K562 (cell line): Measurements from ENCODE around the gene ABCF3. TPM values are rescaled to one million over a fixed set of nuclear protein-coding genes. Genes with fewer than 3 reads are reported as not detected.

ENCODE experiments used
- ATAC-seq: fragments of 200-7000 bp; cut with Tn5 transposase; 3 replicates; pipeline ENCODE4 v1.9.1; 2020; ENCODE audit warnings: moderate library complexity
- BruUV-seq: library from RNA; stranded (reverse); fragments of 400-500 nt; replicated peaks from 2 replicates; lab custom pipeline; 2021; lab: Mats Ljungman, UMichigan
- CTCF ChIA-PET: fragments of 300-600 bp; formaldehyde crosslinking; extraction: SDS; loops from one replicate; lab custom pipeline; 2021; ENCODE audit warnings: low intra/inter-chr PET ratio; lab: Yijun Ruan, JAX
- POLR2A ChIA-PET: fragments of 300-600, 350-650 bp; sonication (Branson Sonifier 250); formaldehyde crosslinking; extraction: SDS; loops from one replicate; lab custom pipeline; 2021; ENCODE audit warnings: antibody characterized with exemption, inconsistent platforms; lab: Yijun Ruan, JAX
- DNase-seq, 4 experiments: peaks; one replicate each; pipeline versions ENCODE4 v3.0.0 to v3.0.0-alpha.2; 2011 to 2018; ENCODE audit warnings: low spot score in 3 of 4, mixed read lengths in 3 of 4; ENCODE audit errors: extremely low read depth in 1 of 4
- FAIRE-seq: peaks from 2 replicates; lab custom pipeline; 2011; peaks lifted over from hg19 to GRCh38; lab: Jason Lieb, UNC
- H2AFZ ChIP-seq: 2 replicates; pipeline ENCODE4 v1.6.0; 2011; ENCODE audit warnings: low read depth, low read length, control low read depth, inconsistent platforms
- H3K27ac ChIP-seq: fragments of 200-600 bp; 3 replicates; pipeline ENCODE4 v1.8.0; 2011; ENCODE audit warnings: low read depth, mild to moderate bottlenecking, control low read depth, inconsistent platforms, low read length, moderate library complexity, mixed read lengths; ENCODE audit errors: extremely low read depth
- H3K27me3 ChIP-seq, 2 experiments: fragments of 300-600 bp in 1 of 2; 2 replicates in 1 of 2; 3 replicates in 1 of 2; pipeline versions ENCODE4 v1.6.0 to v1.8.0; 2011; ENCODE audit warnings: inconsistent platforms in 2 of 2, low read length in 2 of 2, mild to moderate bottlenecking in 1 of 2, mixed read lengths in 1 of 2, moderate library complexity in 1 of 2; ENCODE audit not compliant: control insufficient read depth in 2 of 2, insufficient read depth in 2 of 2
- H3K36me3 ChIP-seq: fragments of 300-600 bp; 3 replicates; pipeline ENCODE4 v1.8.0; 2011; ENCODE audit warnings: mild to moderate bottlenecking, low read length, inconsistent platforms; ENCODE audit not compliant: control insufficient read depth, insufficient read depth
- H3K4me1 ChIP-seq, 2 experiments: fragments of 200-600 bp in 1 of 2; replicated peaks in 1 of 2; 2 replicates in 1 of 2; 3 replicates in 1 of 2; pipeline versions ENCODE4 v1.5.1 to v1.8.0; 2011; ENCODE audit warnings: inconsistent platforms in 2 of 2, low read length in 2 of 2, mild to moderate bottlenecking in 1 of 2, mixed read lengths in 1 of 2, moderate library complexity in 1 of 2; ENCODE audit not compliant: control insufficient read depth in 2 of 2, insufficient read depth in 2 of 2
- H3K4me2 ChIP-seq: 2 replicates; pipeline ENCODE4 v1.6.1; 2011; ENCODE audit warnings: low read length, control low read depth, inconsistent platforms, mixed read lengths; ENCODE audit not compliant: insufficient read depth
- H3K4me3 ChIP-seq: fragments of 200-600 bp; sonication (generic), shearing (Covaris generic); 2 replicates; pipeline ENCODE4 v1.5.1; 2016; ENCODE audit warnings: control low read depth, inconsistent platforms
- H3K79me2 ChIP-seq: fragments of 200-600 bp; 3 replicates; pipeline ENCODE4 v1.8.0; 2011; ENCODE audit warnings: low read length, inconsistent platforms; ENCODE audit not compliant: control insufficient read depth, insufficient read depth
- H3K9ac ChIP-seq, 2 experiments: 2 replicates each; pipeline versions ENCODE4 v1.6.0 to v1.6.1; 2011; ENCODE audit warnings: low read depth in 2 of 2, low read length in 2 of 2, control low read depth in 1 of 2, inconsistent platforms in 1 of 2, mild to moderate bottlenecking in 1 of 2, mixed read lengths in 1 of 2; ENCODE audit not compliant: insufficient read depth in 1 of 2
- H3K9me1 ChIP-seq: one replicate; pipeline ENCODE4 v1.6.0; 2011; ENCODE audit warnings: inconsistent platforms, mild to moderate bottlenecking, low read length, moderate library complexity; ENCODE audit not compliant: control insufficient read depth, insufficient read depth
- H3K9me3 ChIP-seq: replicated peaks from 2 replicates; pipeline ENCODE4 v1.5.1; 2011; ENCODE audit warnings: low read depth, low read length, inconsistent platforms; ENCODE audit not compliant: control insufficient read depth, insufficient read depth
- H4K20me1 ChIP-seq: replicated peaks from 2 replicates; pipeline ENCODE4 v1.6.1; 2011; ENCODE audit warnings: low read length, inconsistent platforms, mixed read lengths; ENCODE audit not compliant: control insufficient read depth, insufficient read depth
- GABPA ChIP-seq: fragments of 200-800 bp; sonication (Bioruptor generic); conservative IDR thresholded peaks from 2 replicates; pipeline ENCODE4 v1.6.1; 2016; ENCODE audit warnings: low read depth, missing genetic modification characterization, missing compliant biosample characterization
- GATA2 ChIP-seq: sonication (generic); formaldehyde crosslinking; IDR thresholded peaks from 2 replicates; pipeline ENCODE4 v1.4.0; 2020; ENCODE audit warnings: mild to moderate bottlenecking, missing genetic modification reagents
- ILF3 ChIP-seq: fragments of 450-650 bp; IDR thresholded peaks from 2 replicates; pipeline ENCODE4 v1.6.1; 2018; ENCODE audit warnings: antibody characterized with exemption, mild to moderate bottlenecking, moderate library complexity, borderline replicate concordance
- KLF13 ChIP-seq: fragments of 450-650 bp; IDR thresholded peaks from 2 replicates; pipeline ENCODE4 v1.6.1; 2016; ENCODE audit warnings: missing genetic modification characterization, low read depth, mild to moderate bottlenecking, missing compliant biosample characterization, moderate library complexity, borderline replicate concordance
- WGBS: fragments of 100-300 bp; shearing (Covaris generic); methylation state at CpG from one replicate; pipeline ENCODE4 v1.1.6; 2016; ENCODE audit warnings: low coverage, mixed read lengths; ENCODE audit not compliant: insufficient coverage; ENCODE audit errors: missing lambda C conversion rate; 5-methylcytosine and 5-hydroxymethylcytosine counted together
- in situ Hi-C: fragments of 300-500 bp; cut with MboI; formaldehyde crosslinking; loops from 4 replicates; pipeline ENCODE4 v1.15.0; 2018; ENCODE audit warnings: inconsistent platforms, mixed read lengths
- intact Hi-C: fragments of 100-400 bp; cut with micrococcal nuclease; formaldehyde crosslinking; loops from 2 replicates; pipeline ENCODE4 v1.14.2; 2022
- polyA plus RNA-seq, 8 experiments: library from polyadenylated mRNA; depleted of rRNA in 4 of 8; stranded (reverse) in 5 of 8; unstranded in 3 of 8; fragments of >200 nt; fragmentation: Nextera tagmentation in 2 of 8; fragmentation: Illumina TruSeq in 1 of 8; extraction: Ambion mirVana in 2 of 8; extraction: Trizol in 1 of 8; gene quantifications; 2 replicates each; pipeline versions ENCODE4 v1.2.1 to v1.2.3, GENCODE V29; 2011 to 2014; ENCODE audit warnings: inconsistent platforms in 1 of 8, missing spikeins in 1 of 8
- total RNA-seq, 7 experiments: library from RNA; depleted of rRNA in 6 of 7; stranded (reverse); fragments of >200 nt in 6 of 7; fragmentation: Illumina TruSeq in 2 of 7; extraction: Trizol in 2 of 7; gene quantifications; 2 replicates each; pipeline versions ENCODE4 v1.2.1 to v1.2.3, GENCODE V29; 2011 to 2021; ENCODE audit warnings: low replicate concordance in 1 of 7

The ABCF3 gene
- total and polyA plus RNA-seq, 9 of the 15 experiments (the other 6 are each of a cell fraction or from before 2014, with no cell fraction given): 6.7 to 77.9 (median 45.1) TPM

- Histone ChIP-seq H3K36me3 (peaks cover 68% of the 10 kb centered on the region), H2AFZ (no peak overlapping the region), H3K4me1 (peaks cover 41 to 45% of the 10 kb centered on the region in 2 experiments; a peak in 4 of 5 replicates), H3K4me3 (no peak overlapping the region), H3K4me2 (no peak overlapping the region), H3K27ac (no peak overlapping the region), H3K27me3 (no peaks in the 10 kb centered on the region), H4K20me1 (peaks cover 8% of the 10 kb centered on the region; the same call in 1 of the 2 replicates), H3K9me1 (no peaks in the 10 kb centered on the region), H3K9me3 (no peaks in the 10 kb centered on the region), H3K79me2 (peaks cover 34% of the 10 kb centered on the region)
- intact Hi-C loops: loop anchor here (5.0 kb wide), 2 partner anchors 36 to 124 kb away; partner anchors contain the start of genes EIF2B5 and PSMD2
- no peak for DNase-seq
- ATAC-seq: no peak
- CTCF ChIA-PET: no interaction called here
- POLR2A ChIA-PET: interaction anchor here (0.7 to 3.6 kb wide), 7 partner anchors 9 to 54 kb away, joined by 3 to 27 read pairs (median 5); partner anchors contain the start of gene DVL3
- no peak for FAIRE-seq
- 78% methylated on average over 5 of the region's 5 CpGs for whole genome bisulfite sequencing
- BruUV-seq: no TSS peak
- no peak for TF ChIP-seq ILF3
- no peak for TF ChIP-seq GATA2 (CRISPR knock-in tag)
- TF ChIP-seq GABPA (tag): no peak
- TF ChIP-seq KLF13 (tag): no peak
- TF ChIP-seq, all 486 proteins: peak for 0
- H3K9ac ChIP-seq: no peak overlapping the region
- in situ Hi-C loops: no loop called here
Measured at GRCh38 chr3:184172681-184173373, 13.2 kb upstream of the ABCF3 start.
